ENCODE data around the gene SLC2A13.
A peak's percentile ranks its signal among the peaks of the same experiment; 100 is the strongest.
"Not testable (repeated sequence)": the region's sequence is repeated elsewhere in the genome, so short reads cannot be mapped to it uniquely, and the experiment has no call there.

The SLC2A13 gene

DNA sequence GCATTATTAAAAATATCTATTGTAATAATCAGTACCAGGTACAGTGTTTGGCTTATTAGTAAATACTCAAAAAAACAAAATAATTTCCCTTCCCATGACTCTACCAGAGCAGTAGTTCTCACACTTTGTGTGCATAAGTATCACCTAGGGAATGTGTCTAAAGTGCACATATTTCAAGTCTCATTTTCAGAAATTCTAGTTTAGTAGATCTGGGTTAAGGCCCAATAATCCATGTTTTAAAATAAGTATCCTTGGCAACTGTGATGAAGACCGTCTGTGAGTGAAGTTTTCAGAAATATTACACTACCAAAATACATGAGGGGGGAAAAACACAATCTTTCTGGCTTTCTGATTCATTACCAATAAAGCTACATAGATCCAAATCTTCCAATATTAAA, 237.6 kb downstream of the SLC2A13 start:
- DNase-seq (ENCODE audit: low read depth, low spot score) = no peak

DNA sequence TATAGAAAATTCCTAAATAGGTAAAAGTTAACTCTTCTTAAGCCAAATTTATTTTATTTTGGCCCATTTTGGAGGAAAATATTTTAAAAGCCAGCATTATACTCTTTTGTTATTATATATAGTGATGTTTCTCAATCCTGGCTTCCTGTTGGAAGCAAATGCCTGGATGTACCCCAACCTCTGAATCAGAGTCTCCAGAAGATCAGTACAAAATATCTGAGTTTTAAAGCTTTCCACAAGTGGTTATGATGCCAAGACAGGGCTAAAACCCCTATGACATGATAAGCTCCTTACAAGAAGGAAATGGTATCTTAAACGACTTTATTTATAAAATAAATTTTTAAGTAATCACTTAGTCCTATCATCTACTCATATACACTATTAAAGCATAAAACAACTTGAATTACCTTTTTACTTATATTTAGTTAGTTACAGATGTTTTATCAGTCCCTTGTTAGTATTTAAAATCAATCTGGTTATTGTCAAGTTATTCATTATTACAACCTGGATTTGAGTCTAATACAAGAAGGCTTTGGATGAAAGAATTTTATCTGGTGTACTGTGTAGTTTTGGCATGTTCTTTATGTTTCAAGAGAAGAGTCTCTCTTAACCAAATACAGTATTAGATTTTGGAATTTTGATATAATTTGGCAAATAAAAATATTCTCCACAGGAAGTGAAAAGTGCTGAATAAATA, 238.1 kb downstream of the SLC2A13 start:
- no peak for DNase-seq (ENCODE audit: low read depth, low spot score)

DNA sequence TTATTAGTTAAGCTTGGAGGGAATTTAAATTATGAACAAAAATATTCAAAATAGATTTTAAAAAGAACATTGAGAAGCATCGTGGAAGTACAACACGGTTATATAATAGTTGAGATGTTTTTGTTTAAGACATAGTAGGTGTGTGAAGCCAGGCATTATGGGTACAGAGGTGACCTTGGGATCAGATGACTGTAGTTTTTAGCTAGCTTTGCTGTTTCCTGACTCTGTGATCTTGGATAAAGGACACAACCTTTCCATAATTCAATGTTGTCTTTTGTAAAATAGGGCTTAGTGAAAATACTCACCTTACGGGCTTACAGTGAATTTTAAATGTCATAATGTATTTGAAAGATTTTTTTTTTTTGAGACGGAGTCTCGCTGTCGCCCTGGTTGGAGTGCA, 239.7 kb downstream of the SLC2A13 start:
- DNase-seq (ENCODE audit: low read depth, low spot score) = no peak

DNA sequence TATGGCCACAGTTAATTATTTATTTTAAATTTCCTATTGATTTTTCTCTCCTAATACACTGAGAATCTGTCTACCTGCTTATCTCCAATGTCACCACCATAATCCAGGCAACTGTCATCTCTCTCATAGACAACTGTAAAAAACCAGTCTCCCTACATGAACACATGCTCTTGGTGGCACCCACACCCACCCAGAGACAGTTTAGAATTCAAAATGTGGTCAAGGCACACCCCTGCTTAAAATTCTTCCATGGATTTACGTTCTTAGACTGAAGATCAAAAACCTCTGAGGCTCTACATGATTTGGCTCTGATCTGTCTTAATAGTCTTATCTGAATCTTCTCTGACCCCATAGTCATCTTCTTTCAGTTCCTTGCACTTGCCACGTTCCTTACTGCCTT, 245.2 kb downstream of the SLC2A13 start:
- no peak for DNase-seq (ENCODE audit: low read depth, low spot score)

DNA sequence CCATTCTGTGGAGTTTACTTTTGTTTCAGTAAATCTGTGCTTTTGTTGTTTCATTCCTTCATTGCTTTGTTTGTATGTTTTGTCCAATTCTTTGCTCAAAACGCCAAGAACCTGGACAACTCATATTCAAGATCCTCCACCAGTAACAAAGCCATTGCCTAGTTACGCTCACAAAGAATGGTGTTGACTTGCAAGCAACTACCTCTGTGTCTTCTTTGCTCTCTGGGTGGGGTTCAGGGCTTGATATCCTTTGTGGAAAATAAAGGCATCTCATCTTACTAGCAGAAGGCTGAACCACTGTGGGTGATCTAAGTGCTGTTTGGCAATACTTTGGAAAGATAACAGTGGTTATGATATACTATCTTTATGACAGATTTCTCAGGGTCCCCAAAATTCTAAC, 252.9 kb downstream of the SLC2A13 start:
- no peak for DNase-seq (ENCODE audit: low read depth, low spot score)

DNA sequence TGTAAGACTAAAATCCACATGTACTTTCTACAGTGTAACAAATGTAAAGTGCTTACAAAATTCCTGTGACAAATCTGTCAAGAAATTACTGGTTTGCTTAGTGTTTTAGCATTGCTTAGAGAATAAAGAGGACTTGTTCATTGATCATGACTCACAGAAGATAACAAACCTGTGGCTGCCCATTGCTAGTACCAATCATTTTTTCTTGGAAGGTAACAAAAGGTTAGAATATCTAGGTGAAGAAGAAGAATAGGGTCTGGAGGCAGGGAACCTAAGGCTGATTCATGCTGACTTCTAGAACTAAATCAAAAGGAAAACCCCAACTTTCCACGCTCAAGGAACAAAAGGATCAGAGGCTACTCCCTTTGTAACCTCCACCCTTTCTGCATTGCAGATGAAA, 253.5 kb downstream of the SLC2A13 start:
- peak; percentile 15 for DNase-seq (ENCODE audit: low read depth, low spot score)

DNA sequence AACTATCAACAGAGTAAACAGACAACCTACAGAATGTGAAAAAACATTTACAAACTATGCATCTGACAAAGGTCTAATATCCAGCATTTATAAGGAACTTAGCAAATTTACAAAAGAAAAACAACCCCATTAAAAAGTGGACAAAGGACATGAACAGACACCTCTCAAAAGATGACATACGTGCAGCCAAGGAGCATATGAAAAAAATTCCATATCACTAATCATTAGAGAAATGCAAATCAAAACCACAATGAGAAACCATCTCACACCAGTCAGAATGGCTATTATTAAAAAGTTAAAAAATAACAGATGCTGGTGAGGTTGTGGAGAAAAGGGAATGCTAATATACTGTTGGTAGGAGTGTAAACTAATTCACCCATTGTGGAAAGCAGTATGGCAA, 257.7 kb downstream of the SLC2A13 start:
- not testable (repeated sequence) for DNase-seq (ENCODE audit: low read depth, low spot score)

DNA sequence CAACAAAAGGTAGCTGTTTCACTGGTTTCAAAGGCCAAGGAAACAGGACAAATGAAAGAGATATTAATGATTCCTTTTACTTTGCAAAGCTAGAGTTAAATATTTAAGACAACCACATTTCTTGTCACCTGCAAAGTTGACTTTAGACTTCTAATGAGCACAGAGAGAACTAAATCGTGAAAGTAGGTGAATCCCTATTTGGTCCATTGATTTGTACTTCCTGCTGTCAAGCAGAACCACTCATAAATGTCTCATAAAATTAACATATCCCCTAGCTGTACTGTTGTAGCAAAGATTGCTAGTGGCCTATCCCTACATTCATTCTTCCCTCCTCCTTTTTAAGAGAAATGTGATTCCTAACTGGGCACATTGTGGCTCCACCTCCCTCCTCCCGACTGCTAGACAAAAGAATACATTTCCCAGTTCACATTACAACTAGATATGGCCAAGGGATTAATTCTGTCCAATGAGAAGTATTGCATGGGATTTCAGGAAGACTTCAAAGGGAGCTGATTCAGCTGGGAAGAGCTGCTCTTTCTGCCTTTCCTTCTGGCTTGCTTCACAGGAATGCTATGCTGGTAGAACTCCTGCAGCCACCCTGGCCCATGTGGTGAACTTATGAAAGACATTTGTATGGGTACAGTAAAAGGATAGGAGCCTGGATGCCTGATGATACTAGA, 258.8 kb downstream of the SLC2A13 start:
- DNase-seq (ENCODE audit: low read depth, low spot score) = peak; percentile 55

DNA sequence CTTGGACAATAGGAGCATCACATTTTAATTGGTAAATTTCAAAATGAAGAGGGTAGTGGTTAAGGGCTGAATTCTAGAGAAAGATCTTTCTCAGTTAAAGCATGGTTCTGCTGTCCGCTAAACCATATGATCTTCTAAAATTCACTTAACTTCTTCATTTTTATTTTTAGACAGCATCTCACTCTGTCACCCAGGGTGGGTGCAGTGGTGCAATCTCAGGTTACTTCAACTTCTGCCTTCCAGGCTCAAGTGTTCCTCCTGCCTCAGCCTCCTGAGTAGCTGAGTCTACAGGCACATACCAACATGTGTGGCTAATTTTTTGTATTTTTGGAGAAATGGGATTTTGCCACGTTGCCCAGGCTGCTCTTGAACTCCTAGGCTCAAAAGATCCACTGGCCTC, 259.6 kb downstream of the SLC2A13 start:
- DNase-seq (ENCODE audit: low read depth, low spot score) = no peak

DNA sequence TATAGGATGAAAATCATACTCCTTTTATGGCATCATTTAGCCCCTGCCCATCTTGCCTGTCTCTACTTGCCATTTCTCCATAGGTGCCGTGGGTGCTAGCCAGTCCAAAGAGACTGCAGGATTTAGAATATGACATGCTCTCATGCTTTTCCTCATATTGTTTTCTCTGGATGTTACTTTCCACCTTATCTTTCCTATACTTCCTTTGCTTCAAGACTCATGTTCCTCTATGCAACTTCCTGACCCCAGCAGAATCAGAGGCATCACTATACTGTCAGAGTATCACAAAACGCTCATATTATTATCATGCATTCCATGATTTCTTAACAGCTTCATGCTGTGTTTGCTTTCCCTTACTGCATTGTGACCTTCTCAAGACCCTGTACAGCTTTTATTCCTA, 265.5 kb downstream of the SLC2A13 start:
- no peak for DNase-seq (ENCODE audit: low read depth, low spot score)

DNA sequence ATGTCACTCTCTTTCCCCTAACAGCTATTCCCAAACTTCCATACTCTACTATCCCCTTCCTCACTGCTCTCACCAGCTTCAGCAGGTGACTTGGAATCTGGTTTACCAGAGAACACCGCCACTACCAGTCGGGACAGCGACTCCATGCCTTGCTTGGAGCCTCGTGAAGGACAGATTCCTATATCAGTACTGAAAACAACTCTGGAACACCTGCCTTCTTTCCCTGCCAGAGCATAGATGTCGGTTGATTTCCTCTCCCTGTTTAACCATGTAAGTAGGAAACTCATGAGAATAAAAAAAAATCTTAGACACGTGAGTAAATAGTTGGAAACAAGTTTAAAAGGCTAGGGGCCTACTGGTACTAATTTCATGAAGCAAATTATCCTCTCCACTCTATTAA, 266.8 kb downstream of the SLC2A13 start:
- no peak for DNase-seq (ENCODE audit: low read depth, low spot score)

DNA sequence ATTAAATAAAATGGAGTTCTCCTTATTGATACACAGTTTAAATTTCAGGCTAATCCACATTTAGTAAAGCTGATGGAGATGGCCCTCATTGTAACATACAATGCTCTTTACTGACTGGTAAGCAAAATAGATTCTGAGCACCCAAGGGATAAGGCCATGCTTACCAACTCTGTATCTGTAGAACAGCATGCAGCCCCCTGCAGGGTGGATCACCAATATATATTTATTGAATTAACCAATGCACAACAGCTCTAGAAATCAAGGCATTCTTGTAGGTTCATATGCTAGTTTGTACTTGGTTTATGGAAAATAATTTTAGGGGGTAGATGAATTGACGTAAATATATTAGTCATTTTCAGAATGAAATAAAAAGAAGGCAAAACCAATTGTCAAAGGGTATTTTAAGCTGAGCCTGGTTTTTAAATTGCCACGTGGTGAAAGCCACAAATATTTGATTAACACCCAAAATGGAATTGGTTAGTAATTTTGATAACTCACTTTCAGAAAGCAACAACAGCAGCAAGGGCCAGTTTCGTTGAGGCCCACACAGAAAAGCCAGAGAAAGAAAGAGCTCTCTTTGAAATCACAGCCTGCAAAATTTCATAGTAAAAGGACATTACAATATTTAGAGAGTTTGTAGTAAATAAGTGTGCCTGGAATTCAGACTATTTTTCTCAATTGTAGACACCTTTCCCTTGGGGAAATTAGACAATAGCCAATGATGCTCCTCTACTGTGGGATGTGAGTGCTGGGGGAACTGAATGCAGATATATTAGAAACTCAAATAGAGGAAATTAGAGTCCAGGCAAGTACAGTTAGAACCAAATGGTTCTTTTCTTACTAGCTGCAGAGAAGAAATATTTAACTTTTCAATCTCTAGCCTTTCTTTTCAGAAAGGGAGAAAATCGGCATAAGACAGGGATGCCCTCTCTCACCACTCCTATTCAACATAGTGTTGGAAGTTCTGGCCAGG, 270.1 kb downstream of the SLC2A13 start:
- no peak for DNase-seq (ENCODE audit: low read depth, low spot score)

DNA sequence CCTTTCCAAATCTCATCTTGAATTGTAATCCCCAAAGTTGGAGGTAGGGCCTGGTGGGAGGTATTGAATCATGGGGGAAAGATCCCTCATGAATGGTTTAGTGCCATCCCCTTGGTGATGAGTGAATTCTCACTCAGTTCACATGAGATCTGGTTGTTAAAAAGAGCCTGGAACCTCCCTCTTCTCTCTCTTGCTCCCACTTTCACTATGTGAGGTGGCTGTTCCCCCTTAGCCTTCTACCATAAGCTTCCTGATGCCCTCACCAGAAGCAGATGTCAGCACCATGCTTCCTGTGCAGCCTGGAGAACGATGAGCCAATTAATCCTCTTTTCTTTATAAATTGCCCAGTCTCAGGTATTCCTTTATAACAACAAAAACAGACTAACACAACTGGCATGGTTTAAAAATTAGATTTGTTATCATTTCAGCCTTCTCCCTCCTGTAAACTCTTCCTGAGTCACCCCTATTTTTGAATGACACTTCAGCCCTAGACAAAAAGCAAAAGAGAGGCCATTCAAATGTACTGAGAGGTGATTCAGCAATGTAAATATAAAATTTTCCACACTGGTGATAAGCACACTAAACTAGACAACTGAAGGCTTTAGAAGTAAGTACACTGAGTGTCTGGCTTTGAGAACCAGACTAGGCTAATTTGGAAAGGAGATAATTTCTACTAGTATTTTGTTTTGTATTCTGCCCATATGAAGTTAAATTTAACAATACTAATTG, 274.1 kb downstream of the SLC2A13 start:
- DNase-seq (ENCODE audit: low read depth, low spot score) = peak; percentile 50

DNA sequence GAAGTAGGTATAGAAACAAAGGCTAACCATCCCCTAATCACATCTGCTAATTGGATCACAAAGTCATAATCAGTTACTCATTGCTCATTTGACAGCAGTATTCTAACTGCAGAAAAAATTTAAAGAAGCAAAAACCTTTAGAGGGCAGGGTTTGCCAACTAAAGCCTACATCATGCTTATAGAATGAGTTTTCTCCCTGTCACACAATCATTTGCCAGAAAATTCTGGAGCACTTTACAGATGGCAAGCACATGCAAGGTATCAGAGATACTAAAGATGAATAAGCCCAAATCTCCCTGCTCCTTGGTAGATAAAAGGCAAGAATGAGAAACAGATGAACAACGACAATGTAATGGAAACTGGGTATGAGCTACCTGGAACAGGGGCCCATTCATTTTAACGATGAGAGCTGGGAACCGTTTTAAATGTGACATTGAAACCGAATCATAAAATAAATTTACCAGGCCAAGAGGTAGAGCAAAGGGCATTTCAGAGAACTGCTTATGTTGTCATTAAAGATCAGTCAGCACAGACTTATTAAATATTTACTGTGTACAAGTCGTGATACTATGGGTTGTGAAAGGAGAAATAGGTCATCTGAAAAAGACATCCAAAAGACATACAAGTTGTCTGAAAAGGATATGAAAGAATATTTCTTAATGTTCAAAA, 274.9 kb downstream of the SLC2A13 start:
- DNase-seq (ENCODE audit: low read depth, low spot score) = no peak

DNA sequence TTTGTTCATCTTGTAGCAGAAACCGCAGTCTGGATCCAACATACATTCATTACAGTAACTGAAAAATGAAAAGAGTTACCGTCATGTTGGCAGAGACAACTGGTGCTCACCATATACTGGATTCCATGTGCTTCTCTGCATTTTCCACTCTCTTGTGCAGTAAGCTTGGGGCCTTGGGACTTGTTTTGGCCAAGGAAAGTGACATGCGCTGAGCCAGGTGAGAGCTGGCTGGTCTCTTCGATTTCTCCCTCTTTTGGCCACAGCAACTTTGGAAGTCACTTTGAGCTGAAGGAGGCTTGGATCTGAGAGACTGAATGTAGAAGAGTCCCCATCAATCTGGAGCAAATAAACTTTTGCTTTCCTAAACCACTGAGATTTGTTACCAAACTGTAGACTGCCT, 275.7 kb downstream of the SLC2A13 start:
- DNase-seq (ENCODE audit: low read depth, low spot score) = no peak

DNA sequence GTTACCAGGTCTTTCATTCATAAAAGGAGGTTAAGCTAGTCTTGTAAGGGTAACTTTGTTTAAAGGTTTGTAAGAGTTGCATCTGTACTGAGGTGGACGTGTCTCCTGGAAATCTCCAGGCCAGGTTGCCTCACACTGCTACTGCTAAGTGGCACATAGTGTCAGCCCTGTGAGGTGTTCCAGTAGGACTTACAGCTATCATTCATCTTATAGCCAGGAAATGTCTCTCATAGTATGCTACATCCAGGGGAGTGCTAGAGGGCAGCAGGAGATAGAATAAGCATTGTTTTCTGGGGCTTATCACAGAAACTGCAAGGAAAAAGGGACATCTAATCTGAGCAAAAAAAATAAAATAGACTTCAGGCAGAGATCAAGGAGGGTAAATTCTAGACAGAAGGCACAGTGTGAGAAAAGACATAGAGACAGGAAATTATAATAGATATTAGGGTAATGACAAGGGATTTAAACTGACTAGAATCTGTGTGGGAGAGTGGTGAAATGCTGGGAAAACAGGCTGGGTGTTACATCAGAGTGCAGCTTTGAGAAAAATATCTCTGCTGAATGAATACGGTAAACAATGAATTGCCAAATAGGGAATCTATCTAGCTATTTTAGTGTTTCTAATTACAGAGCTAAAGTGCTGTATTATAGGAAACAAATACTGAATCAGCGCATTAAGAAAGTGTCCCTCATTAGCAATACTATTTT, 281.2 kb downstream of the SLC2A13 start:
- DNase-seq (ENCODE audit: low read depth, low spot score) = no peak

DNA sequence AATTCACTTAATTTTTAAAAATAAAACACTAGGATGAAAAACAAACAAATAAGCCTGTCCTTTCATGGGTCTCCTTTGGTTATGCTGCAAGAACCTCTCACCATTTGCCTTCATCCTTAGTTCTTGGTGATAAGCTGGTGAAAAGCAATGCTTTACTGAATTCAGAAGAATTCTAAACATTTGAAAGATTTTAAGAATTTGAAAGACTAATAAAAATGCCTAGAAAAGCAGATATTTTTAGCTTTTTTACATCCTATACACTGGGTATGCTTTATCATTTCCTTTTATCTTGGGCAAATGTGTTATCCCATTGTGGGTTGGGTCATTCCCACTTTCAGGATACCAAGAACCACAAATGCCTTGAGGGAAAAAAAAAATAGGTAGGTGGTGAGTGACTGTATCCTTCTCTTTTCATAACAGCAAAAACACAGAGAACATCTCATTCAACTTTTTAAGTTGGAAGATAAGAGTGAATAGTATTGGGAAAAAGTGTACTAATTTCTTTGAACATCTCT, 289.2 kb downstream of the SLC2A13 start:
- peak; percentile 31 for DNase-seq (ENCODE audit: low read depth, low spot score)

DNA sequence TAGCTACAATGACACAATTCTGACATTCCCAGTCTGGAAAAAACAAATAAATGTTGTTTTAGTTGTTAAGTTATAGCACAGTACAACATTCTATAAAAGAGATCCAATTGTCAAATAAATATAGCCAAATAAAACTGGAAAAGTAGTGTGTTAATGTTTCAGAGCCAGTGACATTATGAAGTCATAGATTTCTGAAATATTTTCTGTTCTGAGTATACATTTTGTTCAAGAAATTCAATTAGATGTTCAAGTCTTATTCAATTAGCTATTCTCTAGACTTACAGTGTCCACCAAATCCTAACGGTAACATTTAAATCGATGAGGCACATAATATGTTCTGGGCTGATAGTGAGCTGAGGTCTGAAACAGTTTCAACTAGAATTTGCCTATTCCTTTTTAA, 290.1 kb downstream of the SLC2A13 start:
- DNase-seq (ENCODE audit: low read depth, low spot score) = no peak

DNA sequence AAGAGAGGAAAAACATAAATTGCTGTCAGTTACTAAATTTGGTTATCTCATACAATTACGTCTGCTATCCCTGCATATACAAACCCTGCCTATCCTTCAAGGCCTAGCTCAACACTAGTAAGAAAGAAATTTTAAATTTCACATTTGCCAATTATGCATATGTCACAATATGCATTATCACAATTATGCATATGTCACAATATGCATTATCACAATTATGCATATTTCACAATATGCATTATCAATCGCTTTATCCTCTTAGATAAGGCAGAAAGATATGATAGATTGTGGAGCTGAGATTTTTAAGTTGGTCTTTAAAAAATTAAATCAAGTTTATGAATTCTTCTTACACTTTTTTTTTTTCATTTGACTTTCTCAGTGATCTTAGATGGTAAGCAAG, 291.3 kb downstream of the SLC2A13 start:
- no peak for DNase-seq (ENCODE audit: low read depth, low spot score)

DNA sequence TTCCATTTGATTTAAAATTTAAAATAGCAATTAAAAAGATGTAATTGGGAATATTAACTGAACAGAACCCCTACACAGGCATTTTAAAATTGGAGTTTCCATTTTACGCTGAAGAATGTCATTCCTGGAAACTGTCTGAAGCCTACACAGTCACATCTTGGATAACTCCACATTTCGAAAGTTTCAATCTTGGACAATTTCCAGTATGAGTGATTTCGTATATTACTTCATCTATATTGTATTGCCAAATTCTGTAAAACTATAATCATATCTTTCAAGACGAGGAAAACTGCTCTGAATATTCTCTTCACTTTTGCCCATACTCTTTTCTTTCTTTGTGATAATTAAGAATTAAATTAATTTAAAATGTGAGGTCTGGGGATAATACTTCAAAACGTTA, 292.1 kb downstream of the SLC2A13 start:
- no peak for DNase-seq (ENCODE audit: low read depth, low spot score)

Data from astrocyte of the hippocampus (primary cell).